Measurements from ENCODE around the gene CFAP73. TPM values are rescaled to one million over a fixed set of nuclear protein-coding genes. Genes with fewer than 3 reads are reported as not detected.

Gene CFAP73
- total RNA-seq, 1 experiment from 2014 or later: 0.34 TPM

GRCh38 chr12:113180333-113180732 lies 30.8 kb downstream of the CFAP73 start:
- no peaks in the 10 kb centered on the region for H3K9me3 ChIP-seq (ENCODE audit: control insufficient read depth in 1 of 2, insufficient read depth in 1 of 2, low read depth in 1 of 2, low read length in 2 of 2)
- H4K20me1 ChIP-seq (ENCODE audit: insufficient read depth): no peaks in the 10 kb centered on the region; the same call in 1 of the 2 replicates
- intact Hi-C loops (cut with micrococcal nuclease): no loop called here
- no peak overlapping the region for H3K4me2 ChIP-seq (ENCODE audit: low read length)
- CTCF ChIA-PET: no interaction called here
- H3K27me3 ChIP-seq (ENCODE audit: insufficient read depth, low read length): no peaks in the 10 kb centered on the region
- H3K36me3 ChIP-seq (ENCODE audit: control insufficient read depth in 1 of 2, insufficient read depth in 2 of 2, low read length in 2 of 2): peaks cover 27 to 55% of the 10 kb centered on the region in 2 experiments
- H3K79me2 ChIP-seq (ENCODE audit: insufficient read depth, low read length): peaks cover 59% of the 10 kb centered on the region
- H3K4me3 ChIP-seq (replicated peaks in 1 of 2; ENCODE audit: low read depth in 1 of 2, low read length in 2 of 2): no peak overlapping the region
- ATAC-seq: no peak
- no peak for DNase-seq (ENCODE audit: low read depth, low spot score)
- POLR2A ChIA-PET: no interaction called here
- TF ChIP-seq REST (IDR thresholded peaks at IDR 0.05; ENCODE audit: low read depth): no peak
- no peak for TF ChIP-seq ZNF274 (IDR thresholded peaks at IDR 0.05; ENCODE audit: low read depth, low read length)
- TF ChIP-seq SIN3A (IDR thresholded peaks at IDR 0.05; ENCODE audit: low read depth): no peak
- H2AFZ ChIP-seq (ENCODE audit: low read depth, low read length, poor library complexity, severe bottlenecking): no peak overlapping the region
- H3K4me1 ChIP-seq (ENCODE audit: control insufficient read depth in 1 of 2, insufficient read depth in 2 of 2, low read length in 2 of 2): peaks cover 5 to 24% of the 10 kb centered on the region in 2 experiments; a peak in 3 of 4 replicates
- BruUV-seq (replicated peaks): no TSS peak
- H3K9me2 ChIP-seq (ENCODE audit: insufficient read depth): no peaks in the 10 kb centered on the region
- H3K27ac ChIP-seq (ENCODE audit: low read depth, low read length): no peak overlapping the region
- RAD21 ChIA-PET (ENCODE audit: low non-redundant PET in 1 of 2, low total read pairs in 2 of 2, uncharacterized antibody in 2 of 2, unreplicated experiment in 2 of 2): no interaction called here
- H3K9ac ChIP-seq (ENCODE audit: low read length): no peak overlapping the region

DNA sequence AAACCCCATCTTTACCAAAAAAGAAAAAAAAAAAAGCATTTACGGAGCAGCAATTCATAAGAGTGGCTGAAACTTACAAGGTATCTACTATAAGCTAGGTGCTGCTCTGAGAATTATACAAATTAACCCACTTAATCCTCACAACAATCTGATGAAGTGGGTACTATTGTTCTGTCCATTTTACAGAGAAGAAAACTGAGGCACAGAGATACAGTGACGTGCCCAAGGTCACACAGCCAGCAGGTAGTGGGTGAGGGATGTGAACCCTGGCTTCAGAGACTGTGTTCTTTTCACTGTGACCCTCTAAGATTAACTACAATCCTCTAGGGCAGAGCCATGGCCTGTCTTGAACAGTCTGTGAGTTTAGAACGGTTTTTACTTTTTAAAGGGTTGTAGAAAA lies 32.5 kb downstream of the CFAP73 start:
- Histone ChIP-seq H3K4me1 (ENCODE audit: control insufficient read depth in 1 of 2, insufficient read depth in 2 of 2, low read length in 2 of 2) (peaks cover 8 to 37% of the 10 kb centered on the region in 2 experiments; a peak in 3 of 4 replicates), H3K4me3 (replicated peaks in 1 of 2; ENCODE audit: low read depth in 1 of 2, low read length in 2 of 2) (no peak overlapping the region), H3K9me2 (ENCODE audit: insufficient read depth) (no peaks in the 10 kb centered on the region), H3K36me3 (ENCODE audit: control insufficient read depth in 1 of 2, insufficient read depth in 2 of 2, low read length in 2 of 2) (peaks cover 21 to 51% of the 10 kb centered on the region in 2 experiments), H2AFZ (ENCODE audit: low read depth, low read length, poor library complexity, severe bottlenecking) (no peak overlapping the region), H3K27ac (ENCODE audit: low read depth, low read length) (no peak overlapping the region), H4K20me1 (ENCODE audit: insufficient read depth) (no peaks in the 10 kb centered on the region; the same call in 1 of the 2 replicates), H3K9ac (ENCODE audit: low read length) (no peak overlapping the region), H3K4me2 (ENCODE audit: low read length) (no peak overlapping the region), H3K79me2 (ENCODE audit: insufficient read depth, low read length) (peaks cover 75% of the 10 kb centered on the region), H3K9me3 (ENCODE audit: control insufficient read depth in 1 of 2, insufficient read depth in 1 of 2, low read depth in 1 of 2, low read length in 2 of 2) (no peaks in the 10 kb centered on the region), H3K27me3 (ENCODE audit: insufficient read depth, low read length) (no peaks in the 10 kb centered on the region)
- no peak for ATAC-seq
- POLR2A ChIA-PET: no interaction called here
- DNase-seq (ENCODE audit: low read depth, low spot score): no peak
- RAD21 ChIA-PET (ENCODE audit: low non-redundant PET in 1 of 2, low total read pairs in 2 of 2, uncharacterized antibody in 2 of 2, unreplicated experiment in 2 of 2): no interaction called here
- no TSS peak for BruUV-seq (replicated peaks)
- CTCF ChIA-PET: no interaction called here
- intact Hi-C loops (cut with micrococcal nuclease): no loop called here
- TF ChIP-seq EZH2phosphoT487 (IDR thresholded peaks at IDR 0.05; ENCODE audit: borderline replicate concordance): no peak
- no peak for TF ChIP-seq CTCF (IDR thresholded peaks at IDR 0.05 in 2 of 3, conservative IDR thresholded peaks at IDR 0.05 in 1 of 3; ENCODE audit: borderline replicate concordance in 1 of 3, insufficient read depth in 1 of 3, low read depth in 2 of 3, low read length in 2 of 3)
- no peak for TF ChIP-seq REST (IDR thresholded peaks at IDR 0.05; ENCODE audit: low read depth)
- no peak for TF ChIP-seq JUND (IDR thresholded peaks at IDR 0.05)
- TF ChIP-seq CBX3 (IDR thresholded peaks at IDR 0.05; ENCODE audit: low read depth): no peak
- TF ChIP-seq POLR2A (IDR thresholded peaks at IDR 0.05; ENCODE audit: borderline replicate concordance, extremely low read depth, insufficient read depth, insufficient read length): no peak
- TF ChIP-seq EZH2 (IDR thresholded peaks at IDR 0.05): no peak
- no peak for TF ChIP-seq MAX (IDR thresholded peaks at IDR 0.05)
- TF ChIP-seq ZNF274 (IDR thresholded peaks at IDR 0.05; ENCODE audit: low read depth, low read length): no peak
- TF ChIP-seq RAD21 (IDR thresholded peaks at IDR 0.05; ENCODE audit: low read depth): no peak

All from HCT116 (cell line).